Esophagus muscularis mucosa (tissue), 3 donors: ENCODE data around the gene C16orf82.
A peak's percentile ranks its signal among the peaks of the same experiment; 100 is the strongest.

ENCODE experiments used
- POLR2A ChIP-seq: fragments of 450-650 bp; IDR thresholded peaks from one replicate; pipeline ENCODE4 v1.6.1; 2017; ENCODE audit warnings: antibody characterized with exemption, moderate library complexity, mild to moderate bottlenecking, low read depth
- TF ChIP-seq, protein P1 (sequence below), 3 experiments: fragments of 200-600 bp in 2 of 3; fragments of 450-650 bp in 1 of 3; sonication (generic) in 2 of 3; IDR thresholded peaks; one replicate each; pipeline ENCODE4 v1.5.1; 2017 to 2019; ENCODE audit warnings: antibody characterized with exemption in 3 of 3, mild to moderate bottlenecking in 2 of 3, moderate library complexity in 1 of 3

DNA sequence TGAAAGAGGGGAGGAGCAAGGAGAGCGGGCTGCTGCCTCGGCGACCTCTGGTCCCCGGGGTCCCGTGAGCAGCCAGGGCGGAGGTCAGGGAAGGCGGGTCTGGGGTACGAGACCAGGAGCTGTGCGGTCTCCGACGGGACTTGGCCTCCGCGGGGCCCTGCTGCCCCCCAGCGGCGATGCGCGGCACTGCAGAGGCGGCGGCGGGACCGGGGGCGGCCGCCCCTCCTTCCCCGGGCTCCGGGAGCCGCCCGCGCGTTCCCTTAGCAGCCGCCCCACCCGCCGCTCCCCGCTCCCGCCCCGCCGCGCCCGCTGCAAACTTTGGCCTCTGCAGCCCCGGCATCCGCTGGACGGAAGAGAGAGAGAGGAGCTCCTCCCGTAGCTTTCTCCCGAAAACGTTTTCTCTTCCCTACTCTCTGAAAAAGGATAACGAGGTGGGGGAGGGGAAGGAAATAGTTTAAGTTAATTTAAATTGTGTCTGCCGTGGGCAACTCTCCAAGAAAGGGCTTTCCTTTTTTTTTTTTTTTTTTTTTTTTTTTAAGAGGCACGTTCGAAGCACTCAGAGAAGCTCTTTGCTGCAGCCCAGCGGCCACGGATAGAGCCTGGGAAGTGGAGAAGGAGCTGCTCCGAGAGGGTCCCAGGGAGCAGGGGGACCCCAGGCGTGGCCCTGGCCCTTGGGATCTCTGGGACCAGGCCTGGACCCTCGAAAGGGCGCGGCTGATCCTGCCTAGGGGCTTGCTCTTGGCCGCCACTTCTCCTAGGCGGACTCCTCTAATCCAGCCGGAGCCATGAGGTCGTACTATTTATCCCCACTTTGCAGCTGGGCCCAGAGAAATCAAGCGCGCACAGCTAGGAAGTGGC, 43.2 kb downstream of the C16orf82 start:
- TF ChIP-seq, protein P1, sequence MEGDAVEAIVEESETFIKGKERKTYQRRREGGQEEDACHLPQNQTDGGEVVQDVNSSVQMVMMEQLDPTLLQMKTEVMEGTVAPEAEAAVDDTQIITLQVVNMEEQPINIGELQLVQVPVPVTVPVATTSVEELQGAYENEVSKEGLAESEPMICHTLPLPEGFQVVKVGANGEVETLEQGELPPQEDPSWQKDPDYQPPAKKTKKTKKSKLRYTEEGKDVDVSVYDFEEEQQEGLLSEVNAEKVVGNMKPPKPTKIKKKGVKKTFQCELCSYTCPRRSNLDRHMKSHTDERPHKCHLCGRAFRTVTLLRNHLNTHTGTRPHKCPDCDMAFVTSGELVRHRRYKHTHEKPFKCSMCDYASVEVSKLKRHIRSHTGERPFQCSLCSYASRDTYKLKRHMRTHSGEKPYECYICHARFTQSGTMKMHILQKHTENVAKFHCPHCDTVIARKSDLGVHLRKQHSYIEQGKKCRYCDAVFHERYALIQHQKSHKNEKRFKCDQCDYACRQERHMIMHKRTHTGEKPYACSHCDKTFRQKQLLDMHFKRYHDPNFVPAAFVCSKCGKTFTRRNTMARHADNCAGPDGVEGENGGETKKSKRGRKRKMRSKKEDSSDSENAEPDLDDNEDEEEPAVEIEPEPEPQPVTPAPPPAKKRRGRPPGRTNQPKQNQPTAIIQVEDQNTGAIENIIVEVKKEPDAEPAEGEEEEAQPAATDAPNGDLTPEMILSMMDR (IDR thresholded peaks at IDR 0.05), result peak; percentile 80 to 96 (median 94)
- TF ChIP-seq POLR2A, result no peak
